GM21390 (cell line): ENCODE measurements around the gene MAP3K5.

Source experiments
- ATAC-seq: cut with Tn5 transposase; IDR thresholded peaks from one replicate; pipeline ENCODE4 v1.9.1; 2021; ENCODE audit not compliant: unreplicated experiment

MAP3K5 gene

DNA sequence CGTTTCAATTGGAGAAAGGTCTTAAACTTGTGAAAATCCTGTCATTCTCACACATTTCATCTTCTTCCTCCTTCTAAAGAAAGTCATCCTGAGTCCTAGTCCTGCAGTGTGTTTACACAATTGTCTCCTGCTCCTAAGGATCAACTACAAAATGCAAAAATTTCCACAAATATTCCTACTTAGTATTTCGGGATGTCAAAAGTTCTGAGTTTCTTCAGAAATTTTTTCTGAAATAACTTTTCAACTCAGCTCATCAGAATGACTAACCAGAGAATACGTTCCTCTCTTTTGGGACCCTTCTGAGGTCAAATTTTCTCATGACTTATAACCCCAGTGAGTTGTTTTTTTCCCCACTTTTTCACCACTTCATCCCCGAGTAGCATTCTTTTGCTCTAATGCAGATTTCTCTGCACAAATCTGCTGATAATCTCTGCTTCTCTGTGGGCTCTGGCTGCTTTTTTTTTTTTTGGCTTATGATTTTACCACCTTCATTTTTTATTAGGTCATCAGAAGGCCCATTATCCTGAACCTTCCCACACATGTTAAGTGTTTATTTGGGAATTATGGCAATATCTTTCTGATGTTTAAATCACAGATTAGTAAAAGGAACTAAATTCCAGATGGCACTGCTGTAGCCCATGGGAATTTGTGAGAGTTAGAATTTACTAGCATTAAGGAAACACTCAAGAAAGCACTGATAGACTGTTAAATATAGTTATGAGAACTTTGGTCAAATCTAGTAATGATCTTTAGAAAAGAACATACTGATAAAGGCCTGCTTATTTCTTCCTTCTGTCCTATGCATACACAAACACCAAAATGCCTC is 41.4 kb downstream of the MAP3K5 start:
- peak; percentile 28 for ATAC-seq

DNA sequence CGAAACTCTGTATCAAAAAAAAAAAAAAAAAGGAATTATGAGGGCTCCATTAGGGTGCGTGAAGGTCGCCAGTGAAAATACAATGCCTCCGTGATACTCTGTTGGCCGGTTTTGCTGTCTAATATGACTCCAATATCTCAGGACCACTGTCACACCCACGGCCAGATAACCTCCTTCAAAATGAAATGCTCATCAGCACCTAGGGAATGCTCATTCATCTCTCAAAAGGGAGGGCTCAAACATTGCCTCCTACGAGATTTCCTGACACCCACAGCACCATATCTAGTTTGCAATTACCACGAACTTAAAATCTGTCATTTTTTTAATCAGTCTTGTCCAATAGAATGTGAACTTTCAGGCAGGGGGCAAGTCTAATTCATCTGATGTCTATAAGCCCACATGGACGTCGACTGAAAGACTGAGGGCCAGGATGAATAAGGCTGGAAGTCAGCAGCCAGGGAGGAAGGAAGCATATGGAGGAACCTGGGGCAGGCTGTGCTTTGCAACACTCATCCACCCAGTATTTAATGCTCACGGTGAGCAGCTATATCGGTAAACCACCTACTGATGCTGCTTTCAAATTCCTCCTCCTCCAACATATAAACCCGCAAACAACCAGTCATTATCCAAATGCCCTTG is 42.8 kb downstream of the MAP3K5 start:
- ATAC-seq = no peak

DNA sequence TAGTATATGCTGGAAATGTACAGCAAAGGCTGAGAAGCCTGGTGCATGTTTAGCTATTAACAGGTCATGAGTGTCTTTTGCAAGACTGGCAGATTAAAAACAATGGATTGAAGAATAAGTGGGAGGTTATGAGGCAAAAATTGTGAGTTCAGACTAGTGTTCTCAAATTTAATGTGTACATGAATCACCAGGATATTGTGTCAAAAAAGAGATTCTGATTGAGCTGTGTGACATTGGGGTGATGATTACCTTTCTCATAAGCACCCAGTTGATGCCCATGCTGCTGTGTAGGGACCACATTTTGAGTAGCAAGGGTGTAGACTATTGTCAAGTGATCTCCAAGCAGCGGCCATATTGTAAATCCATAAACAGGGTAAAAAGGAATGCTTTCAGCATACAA is 44.8 kb downstream of the MAP3K5 start:
- no peak for ATAC-seq

DNA sequence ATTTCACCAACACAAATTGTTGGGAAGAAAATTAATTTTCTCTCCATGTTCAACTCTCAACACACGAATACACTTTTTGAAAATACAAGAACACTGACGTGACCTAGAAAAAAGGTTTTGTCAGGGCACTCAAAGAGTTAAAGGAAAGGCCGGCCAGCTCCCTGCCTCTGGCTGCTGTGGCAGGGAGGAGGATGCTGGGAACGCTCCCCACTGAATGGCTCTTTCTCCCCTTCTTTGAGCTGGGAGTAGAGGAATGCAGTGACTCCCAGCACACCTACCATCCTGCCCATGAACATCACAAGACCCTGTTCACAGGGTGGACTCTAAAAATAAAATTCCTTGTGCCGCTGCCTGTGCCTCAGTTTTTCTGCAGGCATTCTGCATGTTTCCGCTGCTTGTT is 47.0 kb downstream of the MAP3K5 start:
- ATAC-seq = no peak

DNA sequence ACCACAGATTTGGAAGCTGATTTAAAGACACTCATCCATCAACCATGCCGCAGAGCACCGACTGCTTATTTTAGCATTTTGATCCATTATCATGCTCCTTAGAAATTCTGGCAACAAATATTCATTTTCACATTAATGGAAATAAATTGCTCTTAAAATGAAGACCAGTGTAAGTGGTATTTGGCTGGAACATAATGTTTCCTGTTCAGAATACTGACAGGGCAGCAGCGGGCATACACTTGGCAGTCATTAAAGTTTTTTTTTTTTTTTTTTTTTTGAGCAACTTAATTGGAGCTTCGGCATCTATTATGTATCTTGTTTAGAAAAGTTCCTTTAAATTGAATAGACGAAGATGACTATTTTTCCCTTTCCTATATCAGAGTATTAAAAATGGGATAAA is 47.4 kb downstream of the MAP3K5 start:
- no peak for ATAC-seq

DNA sequence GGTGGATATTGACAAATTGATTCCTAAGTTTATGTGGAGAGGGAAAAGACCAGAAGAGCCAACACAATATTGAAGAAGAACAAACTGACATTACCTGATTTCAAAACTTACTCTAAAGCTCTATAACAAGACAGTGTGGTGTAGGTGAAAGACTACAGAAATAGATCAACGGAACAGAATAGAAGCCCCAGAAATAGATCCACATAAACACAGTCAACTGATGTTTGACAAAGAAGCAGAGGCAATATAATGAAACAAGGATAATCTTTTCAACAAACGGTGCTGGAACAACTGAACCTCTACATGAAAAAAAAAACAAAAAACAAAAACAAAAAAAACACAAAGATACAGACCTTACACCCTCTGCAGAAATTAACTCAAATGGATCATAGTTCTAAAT is 50.2 kb downstream of the MAP3K5 start:
- ATAC-seq = no peak

DNA sequence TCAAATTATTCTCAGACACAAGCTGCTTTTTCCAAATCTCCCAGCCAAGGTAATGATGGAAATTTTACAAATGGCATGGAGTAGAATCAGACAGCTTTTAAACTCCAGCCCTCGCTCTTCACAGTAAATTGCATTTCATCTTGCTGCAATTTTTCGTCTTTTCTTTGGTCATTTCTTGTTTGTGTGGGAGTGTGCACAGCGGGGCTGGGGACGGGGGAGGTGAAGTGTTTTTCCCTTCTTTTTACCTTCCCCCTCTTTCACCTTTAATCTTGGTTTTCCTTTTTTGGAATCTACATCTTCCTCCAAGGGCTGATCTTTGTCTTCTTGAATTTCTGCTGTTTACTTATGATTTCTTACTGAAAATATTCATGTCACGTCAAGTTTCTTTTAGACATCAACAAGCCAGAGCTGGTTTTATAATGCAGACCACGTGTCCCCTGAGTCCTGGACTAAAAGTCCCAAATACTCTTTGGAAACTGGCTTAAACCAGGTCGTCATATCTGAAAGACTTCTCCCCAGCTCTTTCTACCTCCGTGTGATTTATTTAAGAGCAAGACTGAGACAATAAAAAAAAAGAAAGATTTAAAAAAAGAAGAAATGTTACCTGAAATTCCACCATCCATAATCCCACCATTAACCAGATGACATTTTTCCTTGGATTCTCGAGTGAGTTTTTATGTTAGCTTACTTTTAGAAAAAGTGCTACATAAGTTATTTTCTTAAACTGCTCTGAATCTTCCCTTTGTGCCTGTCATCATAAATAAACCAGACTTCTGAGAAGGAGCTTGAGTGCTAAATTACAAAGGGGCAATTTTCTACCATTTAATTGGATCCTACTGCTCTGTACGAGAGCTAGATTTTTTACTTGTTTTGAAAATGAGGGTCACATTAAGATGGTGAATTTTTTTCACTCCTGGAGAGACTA is 52.0 kb downstream of the MAP3K5 start:
- no peak for ATAC-seq

DNA sequence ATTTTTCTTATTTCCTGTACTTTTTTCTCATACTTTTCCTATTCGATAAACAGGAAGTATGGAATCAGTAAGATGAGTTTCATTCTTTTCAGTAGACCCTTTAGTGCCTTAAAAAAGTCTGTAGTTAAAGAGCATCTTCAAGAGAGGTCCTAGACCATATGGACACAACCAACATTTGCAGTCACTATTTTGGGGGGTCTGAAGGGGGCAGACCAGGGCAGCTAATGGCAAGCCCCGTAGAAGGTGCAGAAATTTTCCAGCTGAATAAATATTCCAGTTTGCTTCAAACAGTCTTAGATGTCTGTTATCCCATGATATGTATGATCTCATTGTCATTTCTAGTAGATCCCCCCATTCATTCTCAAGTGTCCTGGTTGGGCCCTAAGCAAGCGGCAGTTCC is 52.8 kb downstream of the MAP3K5 start:
- ATAC-seq = no peak

DNA sequence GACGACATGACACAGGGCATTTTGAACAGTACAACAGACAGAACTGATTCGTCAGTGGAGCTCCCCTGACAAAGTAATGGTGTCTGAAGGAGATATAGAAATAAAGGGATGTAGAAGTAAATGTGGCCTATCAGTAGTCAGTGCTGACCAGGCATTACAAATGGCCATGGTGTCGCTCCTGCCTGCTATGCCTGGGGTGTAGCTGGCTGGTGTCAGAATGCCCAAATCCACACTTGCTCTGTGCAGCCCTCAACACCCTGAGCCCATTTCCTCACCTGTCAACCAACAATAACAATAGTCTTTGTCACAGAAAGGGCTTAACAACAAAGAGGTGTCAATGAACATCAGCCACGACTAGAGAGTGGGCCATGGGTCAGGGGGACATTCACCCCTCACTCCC is 53.2 kb downstream of the MAP3K5 start:
- no peak for ATAC-seq

DNA sequence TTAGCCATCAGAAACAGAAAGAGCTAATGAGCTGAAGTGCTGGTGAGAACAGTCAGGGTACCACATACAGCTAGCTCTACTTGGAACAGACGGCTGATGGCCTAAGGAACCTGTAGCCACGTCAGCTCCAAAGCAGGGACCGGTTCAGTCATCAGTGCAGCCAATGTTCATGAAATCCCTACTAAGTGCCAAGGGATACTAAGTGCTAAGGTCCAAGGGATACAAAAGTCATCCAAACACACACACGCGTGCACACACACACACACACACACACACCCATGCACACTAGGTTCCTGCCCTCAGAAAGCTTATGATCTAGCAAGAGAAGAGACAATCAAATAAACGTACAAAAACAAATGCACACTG is 53.6 kb downstream of the MAP3K5 start:
- no peak for ATAC-seq

DNA sequence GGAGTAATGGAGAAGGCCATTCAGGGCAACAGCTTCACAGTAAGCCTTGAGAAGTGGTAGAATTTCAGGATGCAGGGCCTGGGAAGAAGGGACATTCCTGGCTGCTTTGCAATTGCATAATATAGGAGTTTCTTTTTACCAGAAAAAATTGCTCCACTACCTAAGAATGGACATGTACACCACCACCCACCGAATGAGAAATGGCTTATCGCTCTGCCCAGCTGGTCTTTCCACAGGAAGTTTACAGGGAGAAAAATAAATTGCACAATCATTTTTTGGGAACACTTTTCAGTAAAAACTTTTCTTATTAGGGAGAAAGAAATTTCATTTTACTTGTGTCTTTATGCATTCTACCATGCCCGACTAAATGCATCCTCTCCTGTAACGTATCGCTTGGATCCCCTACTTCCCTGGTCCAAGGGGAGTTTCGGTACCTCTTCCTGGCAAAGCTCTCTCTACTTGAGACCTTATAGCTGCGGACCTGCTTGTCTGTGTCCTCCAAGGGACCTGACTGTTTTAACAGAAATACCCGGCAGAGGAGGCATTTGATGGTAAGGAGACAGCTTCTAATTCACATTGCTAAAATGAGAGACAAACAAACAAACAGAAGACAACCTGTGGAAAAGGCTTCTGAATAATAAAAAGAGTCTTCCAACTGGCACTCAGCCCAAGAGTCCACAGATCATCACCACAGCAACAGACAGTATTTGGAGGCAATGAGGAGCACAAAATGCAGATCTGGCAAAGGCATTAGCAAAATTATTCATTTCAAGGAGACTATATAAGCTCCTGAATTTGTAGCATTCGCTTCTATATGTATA is 54.2 kb downstream of the MAP3K5 start:
- no peak for ATAC-seq

DNA sequence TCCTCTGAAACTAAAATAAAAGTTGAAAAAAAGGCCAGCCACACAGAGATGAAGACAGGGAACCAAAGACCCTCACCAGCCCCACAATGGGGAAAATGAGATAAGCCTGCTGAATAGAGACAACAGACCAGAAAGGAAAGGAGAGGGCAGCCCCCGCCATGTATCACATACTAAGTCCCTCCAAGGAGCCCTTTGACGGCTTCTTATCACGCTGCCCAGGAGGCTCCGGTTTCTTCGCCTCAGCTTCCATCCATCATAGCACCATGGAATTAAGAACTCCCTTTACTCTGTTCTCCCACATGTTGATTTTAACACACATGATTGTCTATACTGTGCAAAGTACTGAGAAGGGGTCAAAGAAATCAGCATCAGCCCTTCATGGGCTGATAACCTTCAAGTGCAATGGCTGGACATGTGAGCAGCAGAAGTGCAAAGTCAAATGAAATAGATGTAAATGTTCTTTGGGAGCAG is 54.9 kb downstream of the MAP3K5 start:
- ATAC-seq = no peak

DNA sequence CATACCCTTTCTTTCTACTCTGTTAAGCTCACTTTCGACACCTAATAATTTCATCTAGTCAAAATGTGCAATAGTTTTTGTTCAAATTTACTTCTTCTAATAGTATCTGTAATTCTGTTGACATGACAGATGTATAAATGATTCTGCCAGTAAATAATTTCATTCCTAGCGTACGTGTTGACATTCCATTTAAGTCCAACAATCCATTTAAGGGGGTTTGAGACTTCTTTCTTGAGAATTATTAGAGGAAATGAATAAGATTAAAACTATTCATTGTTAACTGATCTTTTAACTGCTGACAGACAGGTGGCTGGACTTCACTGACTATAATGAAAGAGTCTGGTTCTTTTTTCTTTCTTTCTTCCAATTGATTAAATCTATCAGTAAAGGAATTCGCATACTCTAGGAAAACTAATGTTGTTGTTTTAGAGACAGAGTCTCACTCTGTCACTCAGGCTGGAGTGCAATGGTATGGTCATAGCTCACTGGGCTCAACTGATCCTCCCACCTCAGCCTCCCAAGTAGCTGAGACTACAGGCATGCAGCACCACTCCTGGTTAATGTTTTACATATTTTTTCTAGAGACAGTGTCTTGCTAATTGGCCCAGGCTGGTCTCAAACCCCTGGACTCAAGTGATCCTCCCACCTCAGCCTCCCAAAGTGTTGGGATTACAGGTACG is 55.9 kb downstream of the MAP3K5 start:
- ATAC-seq = no peak

DNA sequence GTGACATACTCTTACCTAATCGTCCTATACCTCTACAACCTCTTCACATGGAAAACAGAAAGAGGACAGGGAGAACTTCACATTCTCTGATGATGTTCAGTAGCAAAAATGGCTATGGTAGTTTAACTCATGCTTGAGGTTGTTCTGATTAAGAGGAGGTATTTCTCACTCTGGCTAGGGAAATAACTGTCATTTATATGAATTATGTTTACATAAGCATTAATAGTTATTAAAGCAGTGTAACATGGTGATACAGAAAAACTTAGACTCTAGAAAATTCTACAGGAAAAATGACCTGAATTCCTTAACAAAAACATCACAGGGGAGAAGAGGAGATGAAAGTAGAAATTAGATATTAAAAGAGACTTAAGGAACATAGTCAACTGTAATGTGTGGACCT is 57.3 kb downstream of the MAP3K5 start:
- no peak for ATAC-seq

DNA sequence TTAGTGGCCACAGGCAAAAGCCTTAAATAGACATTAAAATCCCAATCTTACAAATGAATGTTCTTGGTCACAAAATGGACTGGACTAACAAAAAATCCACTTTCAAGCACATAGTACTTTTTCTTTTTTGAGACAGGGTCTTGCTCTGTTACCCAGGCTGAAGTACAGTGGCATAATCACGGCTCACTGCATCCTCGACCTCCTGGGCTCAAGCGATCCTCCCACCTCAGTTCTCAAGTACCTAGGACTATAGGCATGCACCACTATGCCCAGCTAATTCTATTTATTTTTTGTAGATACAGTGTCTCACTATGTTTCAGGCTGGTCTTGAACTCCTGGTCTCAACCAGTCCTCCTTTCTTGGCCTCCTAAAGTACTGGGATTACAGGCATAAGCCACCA is 59.4 kb downstream of the MAP3K5 start:
- no peak for ATAC-seq

DNA sequence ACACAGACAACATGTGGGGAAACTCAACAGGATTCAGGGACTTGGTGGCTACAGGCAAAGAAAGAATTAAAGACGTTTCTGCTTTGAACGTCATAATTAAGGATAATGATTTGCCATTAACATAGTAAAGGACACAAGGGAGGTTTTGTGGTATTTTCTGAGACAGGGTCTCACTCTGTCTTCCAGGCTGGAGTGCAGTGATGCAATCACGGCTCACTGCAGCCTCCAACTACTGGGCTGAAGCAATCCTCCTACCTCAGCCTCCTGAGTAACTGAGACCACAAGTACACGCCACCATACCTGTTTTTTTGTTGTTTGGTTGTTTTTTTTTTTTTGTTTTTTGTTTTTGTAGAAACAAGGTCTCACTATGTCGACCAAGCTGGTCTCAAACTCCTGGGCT is 62.4 kb downstream of the MAP3K5 start:
- no peak for ATAC-seq

DNA sequence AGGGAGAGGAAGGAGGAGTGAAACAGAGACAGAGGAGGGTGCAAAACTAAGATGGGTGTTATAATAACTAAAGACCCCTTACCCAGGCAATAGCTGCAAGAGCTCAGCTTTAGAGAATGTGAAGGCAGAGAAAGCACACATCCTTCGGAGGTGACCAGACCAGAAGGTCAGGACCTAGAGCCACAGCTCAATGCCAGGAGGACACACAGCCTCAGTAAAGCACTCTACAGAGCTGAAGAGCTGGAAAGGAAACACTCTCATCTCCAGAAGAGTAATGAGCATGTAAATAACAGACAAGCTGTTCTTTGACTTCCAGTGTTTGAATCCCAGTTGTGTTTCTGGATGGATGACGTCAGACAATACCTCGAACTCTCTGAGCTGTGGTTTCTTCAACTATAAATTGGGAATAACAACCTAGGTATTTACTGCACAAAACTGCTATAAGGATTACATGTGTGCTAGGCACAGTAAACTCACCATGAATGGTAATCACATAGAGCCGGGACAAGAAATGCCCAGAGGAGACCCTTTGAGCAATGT is 63.2 kb downstream of the MAP3K5 start:
- no peak for ATAC-seq

DNA sequence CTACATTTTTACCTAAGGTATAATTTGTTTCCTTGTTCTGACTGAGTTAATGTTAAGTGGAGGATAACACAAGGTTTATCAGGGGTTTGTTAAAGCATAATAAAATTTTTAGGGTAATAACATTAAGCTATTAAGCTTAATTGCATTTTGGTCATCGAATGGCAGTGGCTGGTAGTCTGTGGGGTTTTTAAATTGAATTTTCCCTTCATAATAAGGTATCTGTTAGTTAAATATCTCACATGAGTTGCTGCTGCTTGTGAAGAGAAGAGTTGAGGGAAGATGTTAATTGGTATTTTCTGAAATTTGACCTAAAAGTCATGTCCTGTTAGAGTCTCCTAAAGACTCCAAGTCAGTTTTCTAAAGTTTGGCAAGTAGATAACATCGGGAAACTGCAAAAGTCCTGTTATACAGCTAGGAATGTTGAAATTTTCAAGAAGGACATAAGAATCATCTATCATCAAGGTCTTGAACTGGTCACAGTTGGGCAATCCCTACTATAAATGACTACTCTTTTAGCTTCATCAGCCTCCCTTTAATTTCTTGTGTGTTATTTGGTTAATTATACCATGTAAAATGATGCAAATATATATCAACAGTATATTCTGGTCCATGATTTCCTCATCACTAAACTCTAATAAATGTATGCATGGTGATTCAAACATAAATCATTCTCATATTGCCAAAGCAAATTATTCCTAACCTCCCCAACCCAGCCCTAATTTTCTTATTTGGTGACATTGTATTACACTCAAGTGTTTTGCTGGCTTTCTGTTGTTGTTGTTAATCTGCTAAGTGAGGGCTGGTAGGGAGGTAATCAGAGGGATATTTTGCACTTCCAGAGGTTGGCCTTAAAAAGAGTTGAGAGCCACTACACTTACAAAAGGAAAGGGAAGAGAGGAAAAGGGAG is 64.0 kb downstream of the MAP3K5 start:
- no peak for ATAC-seq
